ENCODE data around the gene MED15.

The MED15 gene

DNA sequence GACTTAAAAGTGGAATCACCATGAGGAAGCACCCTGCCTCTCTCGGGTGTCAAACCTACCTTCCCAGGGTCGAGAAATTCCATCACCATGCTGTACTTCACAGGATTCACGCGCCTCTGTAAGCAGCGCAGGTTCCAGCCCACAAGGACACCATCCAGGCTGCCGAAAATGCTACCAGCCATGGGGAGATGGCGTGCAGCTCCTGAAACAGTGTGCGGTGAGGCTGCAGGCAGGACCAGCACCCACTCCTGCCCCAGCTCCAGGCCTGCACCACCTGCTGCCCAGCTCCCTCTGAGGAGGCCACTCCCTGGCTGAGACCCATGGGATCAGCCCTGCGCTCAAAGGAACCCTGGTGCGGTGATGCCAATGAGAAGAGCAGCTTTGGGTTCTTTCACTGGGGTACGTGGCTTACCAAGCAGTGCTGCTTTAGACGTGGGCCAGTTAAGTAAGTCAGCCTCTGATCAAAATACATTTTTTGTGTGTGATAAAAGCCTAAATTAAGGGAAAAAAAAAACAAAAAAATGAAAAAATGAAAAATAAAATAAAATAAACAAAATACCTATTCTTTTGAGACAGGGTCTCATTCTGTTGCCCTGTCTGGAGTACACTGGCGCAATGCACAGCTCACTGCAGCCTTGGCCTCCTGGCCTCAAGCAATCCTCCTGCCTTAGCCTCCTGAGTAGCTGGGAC, 115.4 kb downstream of the MED15 start:
- no peak for DNase-seq (ENCODE audit: low read depth in 2 of 2)

DNA sequence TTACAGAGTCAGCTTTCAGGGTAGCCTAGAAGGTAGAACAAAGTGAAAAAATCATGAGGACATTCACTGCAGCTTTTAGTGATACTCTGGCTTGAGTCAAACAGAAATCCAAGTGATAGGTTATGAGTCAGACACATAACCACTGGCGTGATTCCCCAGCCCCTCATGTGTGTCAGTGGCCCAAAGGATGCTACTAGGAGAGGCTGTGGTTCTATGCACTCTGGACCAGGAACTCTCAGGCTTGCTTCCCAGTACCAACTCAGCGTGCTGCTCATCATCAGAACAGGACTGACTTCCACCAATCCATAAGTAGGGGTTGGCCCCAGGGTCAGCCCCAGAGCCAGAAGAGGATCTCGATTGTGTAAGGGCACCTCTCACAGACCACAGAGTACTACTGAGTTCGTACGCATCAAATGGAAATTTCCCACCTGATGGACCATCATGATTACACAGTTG, 116.8 kb downstream of the MED15 start:
- DNase-seq (ENCODE audit: low read depth in 2 of 2): no peak

DNA sequence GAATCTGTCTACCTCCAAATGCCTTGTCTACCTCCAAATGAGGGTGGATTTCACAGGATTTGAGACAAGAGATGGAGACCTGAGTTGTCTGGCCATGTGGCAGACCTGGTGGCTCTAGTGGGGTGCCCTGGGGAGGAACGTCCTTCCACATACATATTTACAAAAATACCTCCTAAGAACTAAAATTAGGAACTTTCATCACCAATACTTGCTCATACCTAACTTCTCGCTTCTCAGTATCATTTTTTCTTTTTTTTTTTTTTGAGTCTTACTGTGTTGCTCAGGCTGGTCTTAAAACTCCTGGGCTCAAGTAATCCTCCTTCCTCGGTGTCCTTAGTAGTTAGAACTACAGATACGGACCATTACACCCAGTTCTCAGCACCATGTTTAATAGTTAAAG, 117.9 kb downstream of the MED15 start:
- no peak for DNase-seq (ENCODE audit: low read depth in 2 of 2)

DNA sequence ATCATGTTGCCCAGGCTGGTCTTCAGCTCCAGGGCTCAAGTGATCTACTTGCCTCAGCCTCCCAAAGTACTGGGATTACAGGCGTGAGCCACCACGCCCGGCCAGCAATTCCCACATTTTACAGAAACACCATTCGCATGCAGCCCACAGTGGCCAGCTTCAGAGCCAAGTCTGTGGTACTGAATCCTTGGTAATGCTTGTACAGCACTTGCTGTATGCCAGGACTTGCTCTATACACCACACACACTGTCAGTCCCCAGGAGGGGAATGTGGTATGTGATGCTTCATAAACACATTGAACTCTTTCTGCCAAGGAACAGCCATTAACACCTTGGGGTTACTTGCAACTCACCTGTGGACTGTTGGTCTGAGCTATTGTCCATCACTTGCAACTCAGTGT, 119.4 kb downstream of the MED15 start:
- no peak for DNase-seq (ENCODE audit: low read depth in 2 of 2)

DNA sequence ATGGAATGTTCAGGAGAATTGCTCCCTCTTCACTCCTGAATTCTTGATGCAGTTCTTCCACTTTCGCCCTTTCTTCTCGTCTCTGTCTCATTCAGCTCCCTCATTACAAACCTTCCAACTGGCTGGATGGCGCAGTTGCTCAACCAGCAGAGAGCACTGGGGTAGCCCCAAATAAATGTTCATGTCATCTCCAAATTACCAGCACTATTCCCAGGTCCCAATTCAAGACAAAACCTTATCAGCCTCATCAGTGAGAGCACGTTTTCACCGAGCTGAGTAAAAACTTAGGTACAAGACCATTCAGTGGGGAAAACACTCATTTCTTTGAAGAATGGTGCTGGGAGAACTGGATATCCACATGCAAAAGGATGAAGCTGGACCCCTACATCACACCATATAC, 120.0 kb downstream of the MED15 start:
- DNase-seq (ENCODE audit: low read depth in 2 of 2): no peak

DNA sequence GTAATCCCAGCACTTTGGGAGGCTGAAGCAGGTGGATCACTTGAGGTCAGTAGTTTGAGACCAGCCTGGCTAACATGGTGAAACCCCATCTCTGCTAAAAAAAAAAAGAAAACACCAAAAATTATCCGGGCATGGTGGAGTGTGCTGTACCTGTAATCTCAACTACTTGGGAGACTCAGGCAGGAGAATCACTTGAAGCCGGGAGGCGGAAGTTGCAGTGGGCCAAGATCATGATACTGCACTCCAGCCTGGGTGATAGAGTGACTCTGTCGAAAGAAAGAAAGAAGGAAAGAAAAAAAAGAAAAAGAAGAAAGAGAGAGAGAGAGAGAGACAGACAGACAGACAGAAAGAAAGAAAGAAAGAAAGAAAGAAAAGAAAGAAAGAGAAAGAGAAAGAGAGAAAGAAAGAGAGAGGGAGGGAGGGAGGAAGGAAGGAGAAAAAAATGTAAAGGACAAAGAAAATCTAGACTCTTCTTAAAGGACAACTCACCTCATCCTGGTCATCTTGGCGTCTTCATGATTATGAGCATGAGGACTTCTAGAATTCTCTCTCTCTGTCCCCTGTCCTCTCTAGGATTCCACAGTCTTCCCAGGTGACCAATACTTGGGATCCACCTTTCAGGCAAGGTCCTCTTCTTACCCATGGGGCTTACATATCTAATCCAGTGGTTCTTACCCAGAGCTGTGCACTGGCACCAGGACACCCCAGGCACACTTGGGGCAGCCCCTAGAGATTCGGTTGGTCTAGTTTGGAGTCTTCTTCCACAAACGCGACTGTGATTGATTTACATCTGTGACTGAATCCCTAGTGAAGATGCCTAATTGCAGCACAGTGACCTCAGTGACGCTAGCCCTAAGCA, 120.9 kb downstream of the MED15 start:
- no peak for DNase-seq (ENCODE audit: low read depth in 2 of 2)

DNA sequence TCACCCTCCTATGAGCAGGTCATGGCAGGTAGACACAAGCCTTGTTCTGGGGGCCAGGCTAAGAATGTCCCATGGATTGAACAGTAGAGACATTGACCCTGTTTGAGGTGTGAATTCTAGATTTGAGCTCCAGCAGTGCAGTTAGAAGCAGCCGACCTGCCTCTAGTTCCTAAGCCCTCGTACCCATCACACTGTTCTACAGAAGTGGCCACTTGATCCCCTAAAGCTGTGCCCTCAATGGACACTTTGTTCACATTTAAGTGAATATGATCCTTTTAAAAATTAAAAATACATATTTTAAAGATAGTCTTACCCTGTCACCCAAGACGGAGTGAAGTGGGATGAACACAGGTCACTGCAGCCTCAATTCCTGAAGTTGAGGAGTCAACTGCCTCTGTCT, 122.0 kb downstream of the MED15 start:
- no peak for DNase-seq (ENCODE audit: low read depth in 2 of 2)

DNA sequence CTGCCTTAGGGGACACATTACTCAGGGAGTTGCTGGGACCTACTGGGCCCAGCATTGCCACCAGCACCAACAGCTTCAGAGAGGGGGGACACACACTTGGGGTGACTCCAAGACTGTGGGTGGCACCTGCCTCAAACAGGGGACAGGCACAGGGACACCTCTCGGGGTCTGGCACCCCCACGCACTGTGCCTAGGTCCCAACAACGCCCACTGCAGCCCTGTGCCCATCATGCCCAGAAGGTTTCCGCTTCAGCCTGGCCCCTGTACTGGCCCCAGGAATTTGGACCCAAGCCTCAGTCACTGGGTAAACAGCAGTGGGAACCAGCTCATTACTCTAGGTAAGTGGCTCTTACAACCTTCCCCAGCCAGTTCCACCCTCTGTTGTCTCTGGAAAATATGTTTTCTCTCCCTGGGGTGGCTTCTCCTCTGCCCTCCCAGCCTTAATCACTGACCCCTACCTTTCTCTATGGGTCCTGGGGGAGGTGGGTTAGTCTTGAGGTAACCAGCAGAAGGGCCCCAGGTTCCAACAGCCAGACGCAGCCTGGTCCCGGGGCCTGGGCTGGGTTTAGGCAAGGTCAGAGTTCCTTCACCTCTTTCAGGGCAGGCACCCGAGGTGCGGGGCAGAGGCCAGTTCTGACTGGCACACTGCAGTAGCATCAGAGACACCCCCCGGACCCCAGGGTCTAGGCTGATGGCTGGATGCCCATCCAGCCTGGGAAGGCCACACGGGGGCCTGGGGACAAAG, 123.6 kb downstream of the MED15 start:
- DNase-seq (ENCODE audit: low read depth in 2 of 2): no peak

DNA sequence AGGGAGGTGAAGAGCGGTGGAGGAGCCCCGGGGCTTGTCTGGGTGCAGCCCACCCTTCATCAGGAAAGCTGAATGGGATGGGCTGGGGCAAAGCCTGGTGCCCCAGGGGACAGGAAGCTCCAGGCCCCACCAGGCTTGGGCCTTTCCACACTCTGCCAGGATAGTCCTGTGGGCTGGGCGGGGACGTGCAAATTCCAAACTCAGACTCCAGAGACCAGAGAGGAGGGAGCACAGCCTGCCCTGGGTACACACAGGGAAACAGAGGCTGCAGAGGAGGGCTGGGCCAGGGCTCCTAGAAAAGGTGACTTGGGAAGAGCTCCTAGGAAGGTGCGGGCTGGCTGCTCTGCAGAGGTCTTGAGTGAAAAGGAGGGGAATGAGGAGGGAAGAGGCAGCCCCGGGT, 124.7 kb downstream of the MED15 start:
- no peak for DNase-seq (ENCODE audit: low read depth in 2 of 2)

DNA sequence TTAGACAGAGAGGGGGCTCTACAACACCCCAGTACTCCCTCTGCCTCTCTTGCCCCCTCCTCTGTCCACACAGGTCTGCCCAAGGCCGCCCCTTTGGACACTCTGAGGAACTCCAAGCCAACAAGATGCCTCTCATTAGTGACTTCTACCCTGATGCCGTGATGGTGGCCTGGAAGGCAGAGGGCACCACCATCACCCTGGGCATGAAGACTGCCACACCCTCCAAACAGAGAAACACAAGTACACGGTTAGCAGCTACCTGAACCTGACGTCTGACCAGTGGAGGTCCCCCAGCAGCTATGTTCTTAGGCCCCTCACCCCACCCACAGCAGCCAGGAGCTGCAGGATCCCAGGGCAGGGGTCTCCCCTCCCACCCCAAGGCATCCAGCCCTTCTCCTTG, 125.1 kb downstream of the MED15 start:
- DNase-seq (ENCODE audit: low read depth in 2 of 2): no peak

DNA sequence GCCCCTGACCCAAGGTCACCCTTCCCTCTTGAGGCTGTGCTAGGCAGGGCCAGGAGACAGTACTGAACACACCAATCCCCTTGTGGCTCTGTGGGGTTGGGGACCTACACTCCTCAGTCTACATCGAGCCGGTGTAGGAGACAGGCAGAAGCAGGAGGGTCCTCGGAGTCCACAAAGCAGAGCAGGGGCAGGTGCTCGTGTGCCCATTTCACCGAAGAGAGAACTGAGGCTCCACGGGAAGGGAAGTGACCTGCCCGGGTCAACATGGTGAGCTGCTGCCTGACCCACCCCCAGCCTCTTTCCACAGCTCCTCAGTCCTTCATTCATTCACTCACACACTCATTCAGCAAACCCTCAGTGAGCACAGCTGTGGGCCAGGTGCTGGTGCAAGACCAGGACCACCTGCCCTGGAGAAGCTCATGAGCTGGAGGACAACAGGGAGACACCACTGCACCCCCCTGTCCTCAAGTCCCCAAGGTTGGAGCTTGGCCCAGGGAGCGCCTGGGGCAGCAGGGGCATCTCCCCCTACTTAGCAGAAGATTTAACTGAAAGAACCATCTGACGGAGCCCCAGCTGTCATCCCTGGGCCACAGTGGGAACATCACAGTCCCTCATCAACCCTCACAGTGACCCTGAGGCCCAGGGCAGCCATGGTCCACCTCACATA, 127.3 kb downstream of the MED15 start:
- no peak for DNase-seq (ENCODE audit: low read depth in 2 of 2)

DNA sequence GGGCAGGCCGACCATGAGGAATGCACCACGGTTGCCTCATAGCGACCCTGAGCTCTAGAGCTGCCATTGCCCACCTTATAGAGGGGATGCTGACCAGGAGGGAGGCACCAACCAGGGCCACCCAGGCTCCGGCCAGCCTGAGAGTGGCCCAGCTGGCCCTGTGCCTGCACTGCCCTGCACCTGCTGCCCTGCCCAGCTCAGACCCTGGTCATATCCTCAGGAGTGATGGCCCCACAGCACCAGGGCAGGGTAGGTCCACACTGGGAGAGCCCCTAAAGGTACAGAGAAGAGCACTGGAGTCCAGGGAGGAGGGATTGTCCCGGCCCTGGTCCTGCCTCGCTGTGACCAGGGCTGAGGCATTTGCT, 127.8 kb downstream of the MED15 start:
- no peak for DNase-seq (ENCODE audit: low read depth in 2 of 2)

DNA sequence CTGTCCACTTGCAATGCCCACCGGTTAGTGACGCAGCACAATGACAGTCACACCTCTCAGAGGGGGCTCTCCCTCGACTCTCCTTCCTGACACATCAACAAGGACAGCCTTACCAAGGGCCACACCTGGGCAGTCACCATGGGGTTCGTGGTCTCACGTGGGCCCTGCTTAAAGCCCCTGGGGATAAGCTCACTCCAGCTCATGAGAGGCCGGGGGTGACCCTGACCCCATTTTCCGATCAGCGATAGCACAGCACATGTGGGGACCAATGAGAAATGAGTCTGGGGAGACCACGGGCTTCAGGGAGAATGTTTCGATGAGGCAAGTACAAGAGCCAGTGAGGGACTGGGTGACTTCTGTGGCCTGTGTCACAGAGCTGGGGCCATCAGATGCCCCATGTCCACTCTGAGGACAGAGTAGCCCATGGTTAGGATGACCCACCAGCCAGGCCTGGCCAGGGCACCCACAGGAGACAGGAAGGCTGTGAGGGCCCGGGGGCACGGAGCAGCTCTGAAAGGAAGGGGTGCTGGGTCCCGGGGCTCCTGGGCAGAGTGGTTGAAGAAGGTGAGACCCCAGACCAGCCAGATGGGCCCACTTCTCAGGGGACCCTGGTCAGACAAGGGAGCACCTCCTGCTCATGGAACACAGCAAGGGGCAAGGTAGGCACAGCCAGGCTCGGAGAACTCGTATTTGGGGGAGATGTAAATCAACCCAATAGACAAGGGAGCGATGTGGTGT, 128.8 kb downstream of the MED15 start:
- DNase-seq (ENCODE audit: low read depth in 2 of 2): no peak

DNA sequence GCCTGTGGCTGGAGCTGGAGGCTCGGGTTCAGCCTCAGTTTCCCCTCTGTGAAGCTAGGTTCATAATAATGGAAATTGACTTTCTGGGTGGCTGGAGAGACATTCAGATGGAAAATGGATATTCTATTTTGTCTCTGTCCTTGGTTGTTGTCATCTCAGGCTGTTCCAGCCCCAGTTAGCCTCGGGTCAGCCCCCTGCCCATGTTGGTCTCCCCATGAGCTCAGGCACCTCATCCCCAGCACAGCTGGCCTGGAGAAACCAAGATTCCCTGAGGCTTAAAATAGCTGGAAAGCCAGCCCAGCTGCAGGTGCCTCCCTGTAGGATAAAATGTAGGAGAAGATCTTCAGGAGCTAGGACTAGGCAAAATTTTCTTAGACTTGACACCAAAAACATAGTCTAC, 129.5 kb downstream of the MED15 start:
- DNase-seq (ENCODE audit: low read depth in 2 of 2): no peak

Data from activated CD8-positive, alpha-beta memory T cell treated with anti-CD3 and anti-CD28 coated beads for 4 hours (primary cell).